Hepatocyte (in vitro differentiated cells): ENCODE data around the gene MRPL52.

Source experiments
- EZH2 ChIP-seq: fragments of 200-600 bp; sonication (generic); IDR thresholded peaks from 2 replicates; pipeline ENCODE4 v1.6.1; 2016; ENCODE audit warnings: antibody characterized with exemption, mild to moderate bottlenecking, borderline replicate concordance
- TF ChIP-seq, protein P1 (sequence below): fragments of 200-600 bp; sonication (generic); IDR thresholded peaks from 2 replicates; pipeline ENCODE4 v1.5.1; 2016; ENCODE audit warnings: antibody characterized with exemption, mild to moderate bottlenecking; ENCODE audit not compliant: poor library complexity

DNA sequence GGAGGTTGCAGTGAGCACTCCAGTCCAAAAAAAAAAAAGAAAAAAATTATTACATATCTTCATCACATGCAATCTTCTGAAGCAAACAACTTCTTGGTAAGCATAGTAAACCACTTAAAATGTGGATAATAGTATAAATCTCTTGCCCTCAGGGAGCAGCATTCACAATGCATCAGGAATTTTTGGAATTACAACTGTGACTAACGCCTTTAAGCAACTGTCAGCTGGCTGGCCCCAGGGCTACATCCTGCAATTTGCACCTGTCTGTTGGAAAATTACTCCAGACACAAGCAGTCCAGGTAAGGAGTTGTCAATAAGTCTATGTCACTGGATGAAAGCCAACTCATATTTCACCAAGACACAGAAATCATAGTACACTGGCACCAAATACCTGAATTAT lies 9.0 kb upstream of the MRPL52 start:
- TF ChIP-seq, protein P1, sequence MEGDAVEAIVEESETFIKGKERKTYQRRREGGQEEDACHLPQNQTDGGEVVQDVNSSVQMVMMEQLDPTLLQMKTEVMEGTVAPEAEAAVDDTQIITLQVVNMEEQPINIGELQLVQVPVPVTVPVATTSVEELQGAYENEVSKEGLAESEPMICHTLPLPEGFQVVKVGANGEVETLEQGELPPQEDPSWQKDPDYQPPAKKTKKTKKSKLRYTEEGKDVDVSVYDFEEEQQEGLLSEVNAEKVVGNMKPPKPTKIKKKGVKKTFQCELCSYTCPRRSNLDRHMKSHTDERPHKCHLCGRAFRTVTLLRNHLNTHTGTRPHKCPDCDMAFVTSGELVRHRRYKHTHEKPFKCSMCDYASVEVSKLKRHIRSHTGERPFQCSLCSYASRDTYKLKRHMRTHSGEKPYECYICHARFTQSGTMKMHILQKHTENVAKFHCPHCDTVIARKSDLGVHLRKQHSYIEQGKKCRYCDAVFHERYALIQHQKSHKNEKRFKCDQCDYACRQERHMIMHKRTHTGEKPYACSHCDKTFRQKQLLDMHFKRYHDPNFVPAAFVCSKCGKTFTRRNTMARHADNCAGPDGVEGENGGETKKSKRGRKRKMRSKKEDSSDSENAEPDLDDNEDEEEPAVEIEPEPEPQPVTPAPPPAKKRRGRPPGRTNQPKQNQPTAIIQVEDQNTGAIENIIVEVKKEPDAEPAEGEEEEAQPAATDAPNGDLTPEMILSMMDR, result no peak
- TF ChIP-seq EZH2, result no peak
